Stimulated activated CD4-positive, alpha-beta T cell treated with anti-CD3 and anti-CD28 coated beads, Interleukin-12 subunit alpha, Interleukin-12 subunit beta, amount 100 ng/mL, for 4 hours (primary cell): ENCODE data around the gene PRRT1B.
"Not testable (repeated sequence)": the region's sequence is repeated elsewhere in the genome, so short reads cannot be mapped to it uniquely, and the experiment has no call there.

Experiments used
- DNase-seq: peaks from one replicate; pipeline ENCODE4 v3.0.0-alpha.2; 2020

Gene PRRT1B

DNA sequence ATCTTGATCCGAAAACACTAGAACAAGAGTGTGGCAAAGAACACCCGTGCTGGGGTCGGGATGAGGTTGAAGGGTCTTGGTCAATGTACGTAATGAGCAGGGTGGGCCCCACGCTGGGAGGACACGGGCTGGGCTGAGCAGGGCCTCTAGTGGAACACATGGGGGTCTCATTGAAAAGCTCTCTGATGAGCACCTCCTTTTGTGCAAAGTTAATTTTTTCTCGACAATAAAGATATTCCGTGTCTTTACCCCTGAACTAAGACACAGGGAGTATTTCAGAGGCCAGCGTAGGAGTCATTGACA, 22.3 kb upstream of the PRRT1B start:
- no peak for DNase-seq

DNA sequence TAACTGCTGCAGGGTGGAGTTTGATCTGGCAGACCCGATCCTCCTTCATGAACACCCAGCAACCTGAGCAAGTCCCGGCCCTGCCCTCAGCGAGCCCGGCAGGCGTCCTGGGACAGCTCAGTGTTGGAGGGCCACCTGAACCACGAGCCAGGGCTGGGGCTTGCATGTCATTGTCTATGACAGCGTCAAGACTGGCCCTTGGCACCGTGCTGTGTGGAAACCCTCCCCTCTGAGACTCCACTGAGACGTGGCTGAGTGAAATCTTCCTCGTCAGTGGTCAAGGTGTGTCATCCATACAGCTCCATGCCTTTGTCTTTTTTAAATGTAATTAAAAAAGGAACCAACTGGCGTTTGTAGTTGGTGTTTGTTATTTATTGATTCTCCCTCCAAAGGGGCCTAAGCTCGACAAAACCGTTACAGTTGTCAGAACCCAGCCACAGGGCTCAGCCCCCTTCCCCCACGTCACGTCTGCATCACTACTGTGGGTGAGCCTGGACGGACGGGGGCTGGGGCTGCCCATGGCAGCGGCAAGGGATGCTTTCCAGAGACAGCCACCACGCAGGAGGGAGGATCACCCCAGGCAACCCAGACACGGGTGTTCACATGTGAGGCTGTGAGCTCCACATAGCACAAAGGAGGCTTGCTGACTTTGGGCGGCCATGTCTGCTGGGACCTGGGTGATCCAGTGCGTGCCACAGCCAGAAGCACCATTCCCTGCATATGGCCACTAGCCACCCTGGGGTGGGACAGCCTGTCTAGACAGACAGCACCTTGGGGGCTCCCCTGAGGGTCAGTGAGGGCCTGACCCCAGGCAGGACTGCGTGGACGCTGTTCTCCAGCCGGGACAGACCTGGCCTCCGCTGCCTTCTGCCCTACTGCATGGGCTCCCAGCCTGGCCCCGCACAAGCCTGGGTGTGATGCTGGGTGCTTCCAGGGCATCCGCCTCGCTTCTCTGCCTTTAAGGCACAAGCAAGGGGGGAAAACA, 21.6 kb upstream of the PRRT1B start:
- no peak for DNase-seq

DNA sequence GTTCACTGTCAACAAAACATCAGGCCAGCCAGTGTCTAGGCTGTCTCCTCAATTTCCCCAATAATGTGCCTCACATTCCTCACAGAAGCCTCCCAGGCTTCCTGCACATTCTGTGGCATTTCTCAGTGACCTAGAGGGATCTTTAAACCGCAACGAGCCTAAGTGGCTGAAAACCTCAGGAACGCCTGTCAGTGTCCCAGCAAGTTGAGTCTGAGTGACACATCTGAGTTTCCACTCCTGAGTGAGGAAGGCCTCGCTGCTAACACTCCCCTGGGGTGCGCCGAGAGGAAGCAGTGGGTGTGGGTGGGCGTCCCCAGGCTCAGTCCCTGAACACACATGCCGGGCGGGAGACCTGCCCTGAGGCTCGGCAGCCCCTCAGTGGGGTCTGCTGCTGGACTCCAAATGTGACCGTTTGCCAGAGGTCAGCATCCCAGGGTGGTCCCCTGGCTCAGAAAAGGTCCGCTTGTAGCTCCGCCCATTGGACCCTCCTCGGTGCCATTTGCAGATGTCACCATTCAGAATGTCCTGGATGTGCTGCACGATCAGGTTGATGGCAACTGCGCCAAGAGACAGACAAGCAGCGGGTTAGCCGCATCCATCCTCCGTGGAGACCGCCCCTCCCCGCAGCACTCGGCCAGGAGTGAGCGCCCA, 20.5 kb upstream of the PRRT1B start:
- no peak for DNase-seq

DNA sequence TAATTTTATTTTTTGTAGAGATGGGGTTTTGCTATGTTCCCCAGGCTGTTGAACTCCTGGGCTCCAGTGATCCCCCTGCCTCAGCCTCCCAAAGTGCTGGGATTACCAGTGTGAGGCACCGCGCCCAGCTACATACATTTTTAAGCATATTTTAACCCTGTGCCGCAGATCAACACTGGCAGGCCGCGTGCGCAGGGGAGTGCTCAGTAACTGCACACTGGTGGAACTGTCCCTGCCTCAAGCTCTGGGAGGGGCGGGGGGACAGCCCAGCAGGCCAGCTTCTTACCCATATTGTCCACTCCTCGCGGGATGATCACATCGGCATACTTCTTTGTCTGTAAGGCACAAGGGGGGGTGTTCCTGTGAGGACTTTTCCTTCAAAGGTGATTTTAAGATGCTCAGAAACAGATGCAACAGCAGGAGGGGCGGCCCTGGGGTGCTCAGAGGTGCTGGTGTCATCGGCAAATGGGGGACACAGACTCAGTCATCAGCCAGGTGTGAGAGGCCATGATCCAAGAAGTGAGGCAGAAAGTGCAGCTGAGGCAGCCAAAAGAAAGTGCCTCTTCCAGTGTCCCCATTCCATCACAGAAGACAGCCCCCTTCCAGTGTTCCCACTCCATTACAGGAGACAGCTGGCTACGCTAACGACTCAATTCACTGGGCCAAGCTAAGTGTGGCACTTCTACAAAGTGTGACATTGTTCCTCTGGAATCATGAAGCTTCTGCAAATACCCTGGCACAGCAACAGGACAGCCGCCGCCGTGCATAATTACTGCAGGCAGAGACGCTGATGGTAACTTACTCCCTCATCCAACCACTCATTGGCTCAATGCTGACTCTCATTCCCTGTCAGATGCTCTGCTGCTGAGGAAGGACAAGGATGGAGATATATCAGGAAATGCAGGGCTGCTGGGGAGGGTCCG, 19.4 kb upstream of the PRRT1B start:
- DNase-seq, result no peak

DNA sequence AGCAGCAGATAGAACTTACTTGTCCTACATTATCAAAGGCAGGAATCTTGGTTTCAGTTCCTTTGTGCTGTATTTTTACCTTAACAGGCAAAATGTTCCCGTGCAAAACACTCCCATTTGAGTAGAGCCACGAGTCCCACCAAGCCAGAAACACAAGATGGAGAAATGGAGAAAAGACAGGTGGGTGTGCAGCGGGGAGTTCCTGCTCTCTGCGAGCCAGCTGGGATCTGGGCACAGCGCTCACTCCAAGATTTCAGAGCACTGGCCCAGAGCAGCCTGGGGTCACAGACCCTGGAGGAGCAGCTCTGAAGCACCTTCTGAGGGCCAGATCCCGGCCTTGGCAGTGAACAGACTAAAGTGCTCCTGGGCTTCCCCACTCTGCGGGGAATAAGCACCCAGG, 17.1 kb upstream of the PRRT1B start:
- DNase-seq, result no peak

DNA sequence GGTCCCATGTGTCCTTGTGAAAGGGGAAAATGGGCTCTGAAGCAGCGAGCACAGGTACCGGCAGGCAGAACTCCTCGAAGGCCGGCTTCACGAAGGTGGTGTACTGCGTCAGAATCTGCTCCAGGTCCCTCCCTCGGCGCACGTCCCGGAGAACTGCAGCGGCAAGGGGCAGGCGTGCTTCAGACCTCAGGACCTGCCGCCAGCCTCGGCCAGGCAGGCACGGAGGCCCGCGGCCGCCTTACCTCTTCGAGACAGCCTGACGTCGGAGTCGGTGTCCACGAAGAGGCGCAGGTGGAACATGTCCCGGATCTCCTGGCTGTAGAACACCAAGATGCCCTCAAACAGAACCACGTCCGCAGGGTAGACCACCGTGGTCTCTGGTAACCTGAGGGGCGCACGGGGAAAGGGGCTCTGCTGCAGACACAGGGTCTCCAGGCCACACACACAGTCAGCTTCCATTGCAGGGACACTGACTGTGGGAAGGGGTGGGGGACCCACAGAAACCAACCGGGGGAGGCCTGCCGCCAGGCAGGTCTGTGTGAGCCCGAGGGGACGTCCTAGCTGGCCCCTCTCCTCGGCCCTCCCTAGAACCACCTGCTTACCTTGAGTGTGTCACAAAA, 16.3 kb upstream of the PRRT1B start:
- no peak for DNase-seq

DNA sequence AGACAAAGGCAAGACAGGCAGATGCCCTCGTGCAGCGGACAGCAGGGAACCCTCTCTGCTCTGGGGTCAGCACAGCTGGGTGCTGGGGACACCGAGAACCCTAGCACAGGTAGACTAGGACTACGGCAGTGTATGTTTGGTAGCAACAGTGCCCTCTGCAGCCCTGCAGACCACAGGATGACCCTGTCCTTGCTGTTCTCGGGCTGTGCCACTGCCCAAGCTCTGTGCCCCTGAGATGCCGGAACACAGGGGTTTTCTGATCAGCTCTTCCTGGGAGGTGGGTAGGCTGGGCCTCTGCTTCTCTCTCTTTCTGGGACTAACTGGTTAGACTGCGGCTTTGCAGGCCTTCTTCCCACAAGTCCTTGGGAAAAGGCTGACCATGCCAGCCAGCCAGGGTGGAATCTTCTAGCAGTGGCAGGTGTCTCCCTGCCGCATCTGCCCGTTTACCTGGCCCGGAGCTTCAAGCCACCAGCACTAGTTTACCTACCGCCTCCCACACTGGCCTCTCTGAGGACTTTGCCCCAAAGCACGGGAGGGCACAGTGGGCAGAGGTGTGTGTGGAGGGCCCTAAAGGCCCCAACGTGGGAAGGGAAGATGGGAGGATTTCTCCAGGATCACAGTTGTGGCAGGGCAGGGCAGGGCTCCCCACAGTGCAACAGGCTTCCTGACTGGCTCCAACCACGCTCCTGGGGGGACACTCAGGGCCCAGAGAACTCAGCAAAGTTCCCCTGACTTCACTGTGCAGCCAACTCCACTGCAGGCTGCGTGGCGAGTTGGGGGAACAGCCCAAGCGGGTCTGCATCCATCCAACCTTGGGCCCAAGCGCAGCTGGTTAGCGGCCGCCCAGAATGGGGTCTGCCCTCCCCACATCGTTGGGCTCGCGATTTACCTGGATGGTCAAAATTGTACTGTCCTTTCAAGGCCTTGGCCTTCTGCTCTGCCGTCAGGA, 15.5 kb upstream of the PRRT1B start:
- DNase-seq, result no peak

DNA sequence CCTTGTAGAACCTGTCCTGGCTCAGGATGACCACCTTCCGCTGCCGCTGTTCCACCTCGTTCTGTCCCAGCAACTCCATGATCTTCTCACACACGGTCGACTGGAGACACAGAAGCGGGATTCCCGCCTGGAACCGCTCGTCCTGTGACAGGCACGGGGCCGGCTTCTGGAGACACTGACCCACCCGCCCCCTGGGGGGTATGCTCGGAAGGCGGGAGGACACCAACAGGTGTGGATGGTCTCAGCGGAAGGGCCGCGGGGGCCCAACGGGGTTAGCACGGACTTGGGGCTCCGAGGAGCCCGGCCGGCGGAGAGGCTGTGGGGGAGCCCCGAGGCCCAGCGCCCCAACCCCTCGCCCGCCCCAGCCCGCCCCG, 14.8 kb upstream of the PRRT1B start:
- peak; percentile 16 for DNase-seq

DNA sequence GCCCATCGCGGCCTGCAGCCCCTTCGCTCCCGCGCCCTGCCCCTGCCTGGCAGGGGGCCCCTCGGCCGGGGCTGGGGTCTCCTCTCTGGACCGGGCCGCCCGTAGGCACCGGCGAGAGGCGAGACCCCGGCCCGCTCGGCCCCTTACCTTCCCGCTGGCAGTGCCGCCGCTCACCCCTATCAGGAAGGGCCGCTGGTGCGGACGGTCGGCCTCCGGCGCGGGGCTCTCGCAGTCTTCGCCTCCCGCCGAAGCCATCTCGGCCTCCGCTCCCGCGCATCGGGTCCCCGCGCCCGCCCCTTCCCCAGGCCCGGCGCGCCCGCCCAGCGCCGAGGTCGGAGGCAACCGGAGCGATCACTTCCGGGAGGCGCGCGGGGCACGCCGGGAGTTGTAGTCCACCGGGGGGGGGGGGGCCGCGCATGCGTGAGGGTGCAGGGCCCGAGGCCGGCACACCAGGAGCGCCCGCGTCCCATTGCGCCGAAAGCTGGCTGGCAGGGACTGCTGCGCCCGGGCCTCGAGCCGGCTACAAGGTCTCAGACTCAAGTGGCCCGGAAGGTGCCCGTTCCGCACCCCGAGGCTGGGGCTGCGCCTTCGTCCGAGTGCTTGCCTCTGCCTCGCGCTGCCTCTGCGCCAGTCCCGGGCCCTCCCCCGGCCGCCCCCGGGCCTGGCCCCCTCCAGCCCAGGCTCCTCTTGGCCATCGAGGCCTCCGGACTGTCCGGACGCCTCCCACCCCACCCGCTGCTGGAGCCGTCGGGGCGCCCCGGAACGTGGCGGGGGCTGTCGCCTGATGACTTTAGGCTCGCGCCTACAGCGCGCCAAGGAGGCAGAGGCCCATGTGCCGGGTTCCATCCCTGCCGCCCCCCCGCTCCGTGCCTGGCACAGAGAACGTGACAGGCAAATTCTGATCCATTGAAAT, 14.1 kb upstream of the PRRT1B start, which contains the start of gene UCK1:
UCK1 (minus strand) TSS at position 344 of the 913 bp plus-strand sequence; CDS start at position 255, 89 bp downstream.
- peak; percentile 72 for DNase-seq

DNA sequence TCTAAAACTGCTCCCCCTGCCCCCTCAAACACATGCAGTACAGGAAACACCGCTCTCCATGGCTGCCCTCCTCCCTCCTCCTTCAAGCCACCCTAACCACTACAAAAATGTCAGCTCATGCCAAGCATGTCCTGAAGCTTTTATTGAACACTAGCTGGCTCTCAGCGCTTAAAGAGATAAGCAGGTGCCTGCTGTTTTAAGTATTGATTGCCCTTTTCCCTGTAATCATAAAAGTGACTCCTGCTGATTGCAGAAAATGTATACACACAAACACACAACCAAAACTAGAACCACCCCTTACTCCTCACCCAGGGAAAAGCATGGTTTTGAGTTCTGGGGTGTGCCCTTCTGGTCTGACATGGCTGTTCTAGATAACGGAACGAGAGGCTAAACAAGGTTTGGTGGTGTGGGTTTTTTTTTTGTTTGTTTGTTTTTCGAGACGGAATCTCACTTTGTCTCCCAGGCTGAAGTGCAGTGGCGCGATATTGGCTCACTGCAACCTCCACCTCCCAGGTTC, 10.5 kb upstream of the PRRT1B start:
- DNase-seq, result no peak

DNA sequence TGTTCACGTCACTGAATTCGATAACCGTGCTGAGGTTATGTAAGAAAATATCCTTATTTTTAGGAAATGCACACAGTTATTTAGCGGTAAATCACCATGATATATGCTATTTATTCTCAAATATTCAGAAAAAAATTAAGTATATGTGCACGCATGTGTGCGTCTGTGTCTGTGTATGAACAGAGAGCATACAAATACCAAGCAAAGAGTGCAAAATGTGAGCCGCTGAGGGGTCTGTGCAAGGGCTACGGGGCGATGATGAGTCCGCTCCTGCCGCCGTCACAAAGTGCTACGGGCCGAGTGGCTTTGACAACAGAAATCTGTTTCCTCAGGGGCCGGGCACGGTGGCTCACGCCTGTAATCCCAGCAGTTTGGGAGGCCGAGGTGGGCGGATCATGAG, 7.4 kb upstream of the PRRT1B start:
- DNase-seq, result no peak

DNA sequence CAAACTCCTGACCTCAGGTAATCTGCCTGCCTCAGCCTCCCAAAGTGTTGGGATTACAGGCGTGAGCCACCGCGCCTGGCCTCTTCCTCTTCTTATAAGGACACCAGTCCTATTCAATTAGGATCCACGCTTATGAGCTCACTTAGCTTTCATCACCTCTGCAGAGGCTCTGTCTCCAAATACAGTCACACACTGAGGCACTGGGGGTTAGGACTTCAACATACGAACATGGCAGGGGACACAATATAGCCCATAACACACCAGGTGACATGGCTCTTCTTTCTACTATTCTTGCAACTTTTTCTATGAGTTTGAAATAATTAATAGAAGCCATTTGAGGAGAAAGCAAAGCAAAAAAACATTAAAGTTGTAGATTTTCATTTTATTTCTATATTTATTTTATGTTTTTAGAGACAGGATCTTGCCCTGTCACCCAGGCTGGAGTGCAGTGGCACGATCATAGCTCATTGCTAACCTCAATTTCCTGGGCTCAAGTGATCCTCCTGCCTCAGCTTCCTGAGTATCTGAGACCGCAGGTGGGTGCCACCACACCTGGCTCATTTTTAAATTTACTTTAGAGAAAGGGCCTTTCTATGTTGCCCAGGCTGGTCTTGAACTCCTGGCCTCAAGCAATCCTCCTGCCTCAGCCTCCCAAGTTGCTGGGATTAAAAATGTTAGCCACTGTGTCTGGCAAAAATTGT, 6.0 kb upstream of the PRRT1B start:
- DNase-seq, result no peak

DNA sequence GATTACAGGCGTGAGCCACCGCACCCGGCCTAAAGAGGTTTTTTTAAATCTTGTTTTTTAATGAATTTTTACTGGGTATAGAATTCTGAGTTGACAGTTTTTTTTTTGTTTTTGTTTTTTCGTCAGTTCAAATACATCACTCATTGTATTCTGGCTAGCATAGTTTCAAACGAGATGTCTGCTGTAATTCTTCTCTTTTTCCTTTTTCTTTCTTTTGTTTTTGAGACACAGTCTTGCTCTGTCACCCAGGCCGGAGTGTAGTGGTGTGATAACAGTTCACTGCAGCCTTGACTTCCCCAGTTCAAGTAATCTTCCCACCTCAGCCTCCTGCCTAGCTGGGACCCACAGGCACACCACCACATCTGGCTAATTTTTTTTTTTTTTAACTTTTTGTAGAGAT, 2.2 kb upstream of the PRRT1B start:
- no peak for DNase-seq

DNA sequence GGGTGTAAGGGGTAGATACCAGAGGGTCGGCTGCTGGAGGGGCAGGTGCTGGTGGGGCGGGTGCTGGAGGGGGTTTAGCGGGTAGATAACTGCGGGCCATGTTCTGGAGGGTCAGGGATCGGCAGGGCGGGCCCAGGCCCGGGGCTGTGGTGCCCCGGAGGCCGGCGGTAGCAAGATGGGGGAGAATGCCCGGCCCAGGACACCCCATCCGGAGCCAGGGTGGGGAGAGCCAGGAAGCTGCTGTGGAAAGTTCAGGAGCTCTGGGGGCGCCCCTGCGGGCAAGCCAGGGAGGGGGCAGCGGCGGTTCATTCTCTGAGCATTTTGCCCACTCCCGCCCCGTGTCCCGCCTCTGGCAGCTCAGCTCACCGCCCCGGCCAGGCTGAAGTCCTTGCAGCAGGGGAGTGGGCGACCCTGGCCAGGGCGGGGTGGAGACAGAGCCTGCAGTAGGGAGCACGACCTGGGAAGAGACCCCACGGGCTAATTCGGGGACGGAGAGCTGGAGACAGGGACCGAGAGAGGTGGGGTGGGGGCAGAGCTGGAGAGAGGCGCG, 538 bp downstream of the PRRT1B start:
- no peak for DNase-seq

DNA sequence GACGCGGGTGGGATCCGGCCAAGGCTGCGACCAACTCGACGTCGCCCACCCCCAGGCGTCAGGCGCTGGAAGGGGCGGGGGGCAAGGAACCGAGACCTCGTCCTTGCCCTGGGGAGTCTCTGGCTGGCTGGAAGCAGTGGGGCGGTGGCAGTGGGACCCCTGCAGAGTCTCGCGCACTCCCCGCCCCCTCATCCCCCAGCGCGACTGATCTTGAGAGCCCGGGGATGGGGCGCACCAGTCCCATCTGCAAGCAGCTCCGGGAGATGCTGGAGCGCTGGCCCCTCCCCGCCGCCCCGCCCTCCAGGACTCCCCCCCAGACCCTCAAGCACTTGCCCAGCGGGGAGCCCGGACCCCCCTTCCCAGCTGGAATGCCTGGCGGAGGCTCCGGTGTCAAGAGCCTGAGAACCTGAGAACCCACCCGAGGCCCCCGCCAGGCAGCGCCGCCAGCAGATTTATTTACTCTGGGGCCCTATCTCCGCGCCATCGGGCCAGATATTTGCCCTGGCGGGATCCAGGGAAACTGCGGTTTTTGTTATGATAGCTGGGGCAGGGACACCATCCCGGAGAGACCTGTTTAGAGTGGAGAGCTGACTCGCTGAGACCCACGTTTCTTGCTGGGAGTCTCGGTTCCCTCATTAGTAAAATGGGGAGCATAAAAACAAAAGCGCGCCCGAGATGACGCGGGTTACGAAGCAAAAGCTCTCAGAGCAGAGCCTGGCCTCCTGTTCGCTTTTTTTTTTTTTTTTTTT, 1.2 kb downstream of the PRRT1B start:
- DNase-seq, result no peak

DNA sequence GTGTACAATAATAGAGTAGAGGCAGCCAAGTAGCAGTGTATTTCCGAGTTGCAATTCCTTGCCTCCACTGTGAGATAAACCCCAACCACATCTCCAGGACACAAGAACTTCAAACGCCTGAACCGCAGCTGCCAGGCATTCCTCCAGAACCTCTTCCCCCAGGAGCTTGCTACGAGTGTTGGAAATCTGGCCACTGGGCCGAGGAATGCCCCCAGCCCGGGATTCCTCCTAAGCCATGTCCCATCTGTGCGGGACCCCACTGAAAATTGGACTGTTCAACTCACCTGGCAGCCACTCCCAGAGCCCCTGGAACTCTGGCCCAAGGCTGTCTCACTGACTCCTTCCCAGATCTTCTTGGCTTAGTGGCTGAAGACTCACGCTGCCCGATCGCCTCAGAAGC, 3.9 kb downstream of the PRRT1B start:
- DNase-seq, result not testable (repeated sequence)

DNA sequence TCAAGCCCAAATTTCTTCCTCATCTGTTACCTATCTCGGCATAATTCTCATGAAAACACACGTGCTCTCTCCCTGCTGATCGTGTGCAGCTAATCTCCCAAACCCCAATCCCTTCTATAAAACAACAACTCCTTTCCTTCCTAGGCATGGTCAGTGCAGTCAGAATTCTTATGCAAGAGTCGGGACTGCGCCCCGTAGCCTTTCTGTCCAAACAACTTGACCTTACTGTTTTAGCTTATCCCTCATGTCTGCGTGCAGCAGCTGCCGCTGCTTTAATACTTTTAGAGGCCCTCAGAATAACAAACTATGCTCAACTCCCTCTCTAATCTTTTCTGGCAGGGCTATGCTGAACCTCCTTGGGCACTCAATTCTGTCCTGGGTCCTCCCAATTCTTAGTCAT, 5.1 kb downstream of the PRRT1B start:
- DNase-seq, result not testable (repeated sequence)

DNA sequence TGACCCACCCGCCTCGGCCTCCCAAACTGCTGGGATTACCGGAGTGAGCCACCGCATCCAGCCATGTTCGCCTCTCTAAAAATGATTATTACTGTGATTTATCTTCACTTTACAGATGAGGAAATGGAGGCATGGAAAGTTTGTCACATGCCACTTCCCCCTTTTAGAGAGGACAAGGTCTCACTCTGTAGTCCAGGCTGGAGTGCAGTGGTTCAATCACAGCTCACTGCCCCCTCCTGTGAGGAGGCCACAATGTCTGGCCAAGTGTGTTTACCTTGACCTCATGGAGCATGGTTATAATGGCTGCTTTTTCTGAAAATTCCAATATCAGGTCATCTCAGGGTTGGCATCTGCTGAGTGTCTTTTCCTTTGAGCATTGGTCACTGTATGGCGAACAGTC, 6.7 kb downstream of the PRRT1B start:
- DNase-seq, result no peak
